Measurements from ENCODE around the gene EPHA1.
A peak's percentile ranks its signal among the peaks of the same experiment; 100 is the strongest.

The EPHA1 gene

DNA sequence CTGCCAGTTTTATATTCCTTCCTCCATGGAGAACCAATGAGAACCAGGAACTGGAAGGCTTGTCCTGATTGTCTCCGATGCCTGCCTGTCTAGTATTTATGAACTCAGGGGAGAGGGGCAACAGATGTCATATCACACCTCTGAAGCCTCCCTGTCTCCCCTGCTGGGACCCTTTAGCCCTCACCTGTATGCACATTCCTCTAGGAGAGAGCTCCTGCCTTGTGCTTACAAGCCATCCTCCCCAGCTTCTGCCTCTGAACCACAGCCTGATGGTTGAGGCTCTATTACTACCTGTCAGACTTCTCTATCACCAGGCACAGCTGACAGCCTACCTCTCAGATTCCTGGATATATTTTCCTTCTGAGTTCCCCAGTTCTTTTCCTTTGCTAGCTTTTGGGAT lies 40.3 kb downstream of the EPHA1 start:
- Mint-ChIP-seq H3K4me1 (ENCODE audit: low read depth) (peaks cover 17% of the 10 kb centered on the region), H3K4me3 (no peak overlapping the region), H3K27ac (no peak overlapping the region), H3K9me3 (no peaks in the 10 kb centered on the region), H3K36me3 (ENCODE audit: low read depth) (no peaks in the 10 kb centered on the region), H3K27me3 (peaks cover 26% of the 10 kb centered on the region)
- peak; percentile 14 for DNase-seq

DNA sequence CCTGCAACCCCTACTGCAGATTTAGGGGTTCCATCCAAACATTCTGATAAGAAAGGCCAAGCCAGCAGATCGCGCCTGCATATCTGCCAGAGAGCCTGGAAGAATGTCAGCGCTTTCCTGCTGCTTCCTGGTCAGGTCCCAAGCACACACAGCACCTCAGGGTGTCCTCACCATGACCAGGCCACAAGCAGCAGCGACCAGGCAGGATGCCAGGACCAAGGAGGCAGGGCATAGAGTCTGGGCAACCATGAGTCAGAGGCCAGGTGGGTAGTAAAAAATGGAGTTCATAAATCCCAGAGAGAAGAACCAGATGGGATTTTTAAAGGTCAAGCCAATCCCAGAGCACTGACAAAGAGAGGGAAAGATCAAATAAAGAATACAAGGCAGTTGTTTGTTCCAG lies 40.7 kb downstream of the EPHA1 start:
- peak; percentile 20 for DNase-seq
- Mint-ChIP-seq H3K27ac (no peak overlapping the region), H3K9me3 (no peaks in the 10 kb centered on the region)

GRCh38 chr7:143363016-143363937 lies 45.4 kb downstream of the EPHA1 start:
- H3K36me3 Mint-ChIP-seq (ENCODE audit: low read depth): no peaks in the 10 kb centered on the region
- H3K9me3 Mint-ChIP-seq: no peaks in the 10 kb centered on the region
- no peak overlapping the region for H3K27ac Mint-ChIP-seq
- peaks cover 41% of the 10 kb centered on the region for H3K27me3 Mint-ChIP-seq
- H3K4me3 Mint-ChIP-seq: peak overlapping the region; percentile 57
- no peak for DNase-seq
- H3K4me1 Mint-ChIP-seq (ENCODE audit: low read depth): peaks cover 8% of the 10 kb centered on the region

More for the DNA sequence above, 40.7 kb downstream of the EPHA1 start:
- Mint-ChIP-seq H3K27me3 (peaks cover 30% of the 10 kb centered on the region), H3K4me1 (ENCODE audit: low read depth) (peaks cover 18% of the 10 kb centered on the region), H3K36me3 (ENCODE audit: low read depth) (no peaks in the 10 kb centered on the region), H3K4me3 (no peak overlapping the region)

- peaks cover 41% of the 10 kb centered on the region for H3K27me3 Mint-ChIP-seq
- H3K9me3 Mint-ChIP-seq: no peaks in the 10 kb centered on the region
- peak within 1 kb of the TSS; percentile 28 for H3K27ac Mint-ChIP-seq
- peak within 1 kb of the TSS; percentile 81 for H3K4me3 Mint-ChIP-seq
- H3K4me1 Mint-ChIP-seq (ENCODE audit: low read depth): peaks cover 8% of the 10 kb centered on the region
- H3K36me3 Mint-ChIP-seq (ENCODE audit: low read depth): no peaks in the 10 kb centered on the region
- DNase-seq: peak; percentile 62
Observed at GRCh38 chr7:143362131-143363015, 46.3 kb downstream of the EPHA1 start, which contains the start of gene FAM131B. FAM131B (minus strand) TSS chr7:143362713; CDS start chr7:143362603, 110 bp downstream.

- Mint-ChIP-seq H3K9me3 (no peaks in the 10 kb centered on the region), H3K36me3 (ENCODE audit: low read depth) (no peaks in the 10 kb centered on the region), H3K27me3 (peaks cover 41% of the 10 kb centered on the region), H3K27ac (no peak overlapping the region), H3K4me3 (peak overlapping the region; percentile 81), H3K4me1 (ENCODE audit: low read depth) (peaks cover 8% of the 10 kb centered on the region)
- DNase-seq: no peak
Observed at GRCh38 chr7:143361552-143362130, 47.0 kb downstream of the EPHA1 start.

GRCh38 chr7:143360788-143361551 lies 47.7 kb downstream of the EPHA1 start:
- no peak for DNase-seq
- Mint-ChIP-seq H3K4me1 (ENCODE audit: low read depth) (peaks cover 8% of the 10 kb centered on the region), H3K27ac (no peak overlapping the region), H3K9me3 (no peaks in the 10 kb centered on the region), H3K27me3 (peaks cover 37% of the 10 kb centered on the region), H3K4me3 (peak overlapping the region; percentile 57), H3K36me3 (ENCODE audit: low read depth) (no peaks in the 10 kb centered on the region)

DNA sequence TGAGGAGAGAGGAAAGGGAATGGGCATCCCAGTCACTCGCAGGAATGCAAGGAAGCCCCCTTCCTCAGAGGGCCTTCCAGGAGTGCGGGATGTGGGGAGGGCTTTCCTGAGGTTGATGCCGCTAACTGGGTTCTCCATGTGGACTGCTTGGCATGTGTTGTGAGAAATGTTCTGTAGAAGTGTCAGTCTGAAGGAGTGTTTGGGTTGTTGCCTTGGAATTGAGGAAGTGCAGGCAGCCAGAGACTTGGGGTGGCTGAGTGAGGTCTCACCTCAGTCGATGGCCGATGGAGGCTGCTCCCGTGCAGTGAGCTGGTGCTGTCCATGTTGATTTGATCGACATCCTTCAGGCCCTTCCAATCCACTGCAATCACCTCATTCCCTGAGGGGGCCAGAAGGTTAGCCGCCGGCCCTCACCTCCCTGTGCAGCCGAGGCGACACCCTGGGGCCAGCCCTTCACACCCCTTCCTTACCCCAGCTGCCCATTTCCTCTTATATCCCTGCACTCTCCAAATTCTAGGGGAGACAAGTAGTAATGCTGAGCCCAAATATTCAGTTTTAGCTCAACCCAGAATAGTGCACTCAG lies 48.8 kb downstream of the EPHA1 start:
- Mint-ChIP-seq H3K4me3 (no peak overlapping the region), H3K27ac (no peak overlapping the region), H3K27me3 (peaks cover 29% of the 10 kb centered on the region), H3K9me3 (no peaks in the 10 kb centered on the region), H3K36me3 (ENCODE audit: low read depth) (no peaks in the 10 kb centered on the region), H3K4me1 (ENCODE audit: low read depth) (peaks cover 8% of the 10 kb centered on the region)
- DNase-seq: no peak

GRCh38 chr7:143358626-143359025 lies 50.0 kb downstream of the EPHA1 start:
- no peak overlapping the region for H3K27ac Mint-ChIP-seq
- peaks cover 8% of the 10 kb centered on the region for H3K4me1 Mint-ChIP-seq (ENCODE audit: low read depth)
- DNase-seq: no peak
- no peaks in the 10 kb centered on the region for H3K9me3 Mint-ChIP-seq
- peaks cover 17% of the 10 kb centered on the region for H3K27me3 Mint-ChIP-seq
- no peaks in the 10 kb centered on the region for H3K36me3 Mint-ChIP-seq (ENCODE audit: low read depth)
- H3K4me3 Mint-ChIP-seq: no peak overlapping the region

DNA sequence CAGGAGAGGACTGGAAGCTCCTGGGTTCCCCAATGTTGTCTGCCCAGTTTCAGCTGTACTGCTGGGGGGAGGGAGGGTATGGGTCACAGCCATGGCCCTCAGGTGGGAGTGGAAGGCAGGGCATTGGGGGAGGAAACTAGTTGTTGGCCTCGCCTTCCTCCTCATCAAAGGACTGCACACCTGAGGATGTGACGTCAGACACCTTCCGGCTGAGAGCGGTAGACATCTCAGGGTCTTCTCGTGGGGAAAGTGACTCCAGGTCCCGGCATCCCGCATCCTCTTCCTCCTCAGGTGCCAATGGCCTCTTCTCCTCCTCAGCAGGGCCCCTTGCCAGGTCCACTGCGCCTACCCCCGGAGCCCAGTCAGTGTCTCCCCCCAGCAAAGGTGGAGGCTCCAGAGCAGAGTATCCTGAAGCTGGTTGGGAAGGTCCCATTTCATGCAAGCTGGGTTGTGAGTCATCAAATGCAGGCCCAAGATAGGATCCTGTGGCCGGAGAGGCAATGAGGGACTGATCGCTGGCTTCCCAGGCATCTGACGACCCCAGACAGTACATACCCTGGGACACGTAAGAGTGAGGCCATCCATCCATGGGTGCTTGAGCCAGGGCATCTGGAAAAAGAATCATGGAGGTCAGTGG lies 52.1 kb downstream of the EPHA1 start:
- Mint-ChIP-seq H3K9me3 (no peaks in the 10 kb centered on the region), H3K4me1 (ENCODE audit: low read depth) (peaks cover 1% of the 10 kb centered on the region), H3K36me3 (ENCODE audit: low read depth) (no peaks in the 10 kb centered on the region), H3K27ac (no peak overlapping the region), H3K4me3 (no peak overlapping the region), H3K27me3 (peaks cover 7% of the 10 kb centered on the region)
- no peak for DNase-seq

GRCh38 chr7:143355450-143356385 lies 52.9 kb downstream of the EPHA1 start:
- Mint-ChIP-seq H3K4me3 (no peak overlapping the region), H3K27me3 (peaks cover 3% of the 10 kb centered on the region), H3K9me3 (no peaks in the 10 kb centered on the region), H3K27ac (no peak overlapping the region), H3K36me3 (ENCODE audit: low read depth) (no peaks in the 10 kb centered on the region), H3K4me1 (ENCODE audit: low read depth) (no peaks in the 10 kb centered on the region)
- no peak for DNase-seq

- Mint-ChIP-seq H3K4me3 (no peak overlapping the region), H3K36me3 (ENCODE audit: low read depth) (no peaks in the 10 kb centered on the region), H3K27ac (no peak overlapping the region), H3K27me3 (no peaks in the 10 kb centered on the region), H3K9me3 (no peaks in the 10 kb centered on the region), H3K4me1 (ENCODE audit: low read depth) (no peaks in the 10 kb centered on the region)
- DNase-seq: no peak
Observed at GRCh38 chr7:143354965-143355364, 53.7 kb downstream of the EPHA1 start.

DNA sequence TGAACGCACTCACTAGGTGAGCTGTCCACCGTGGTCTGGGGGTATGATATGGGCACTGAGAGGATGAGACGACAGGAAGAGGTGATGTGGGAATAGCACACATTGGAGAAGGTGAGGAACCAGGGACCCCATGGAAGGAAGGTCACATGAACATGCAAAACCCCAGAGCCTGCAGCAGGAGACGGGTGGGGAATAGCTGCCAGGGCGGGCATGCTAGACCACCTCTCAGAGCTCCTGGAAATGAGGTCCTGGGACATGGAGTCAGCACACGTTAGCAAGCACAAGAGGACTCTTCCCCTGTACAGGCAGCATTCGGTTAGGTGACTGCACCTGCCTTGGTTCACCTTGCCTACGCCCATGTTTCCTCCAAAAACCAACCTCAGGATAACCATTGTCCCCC lies 54.3 kb downstream of the EPHA1 start:
- no peak overlapping the region for H3K4me3 Mint-ChIP-seq
- H3K4me1 Mint-ChIP-seq (ENCODE audit: low read depth): no peaks in the 10 kb centered on the region
- no peaks in the 10 kb centered on the region for H3K27me3 Mint-ChIP-seq
- DNase-seq: no peak
- no peak overlapping the region for H3K27ac Mint-ChIP-seq
- no peaks in the 10 kb centered on the region for H3K9me3 Mint-ChIP-seq
- no peaks in the 10 kb centered on the region for H3K36me3 Mint-ChIP-seq (ENCODE audit: low read depth)

Measured in activated T-cell treated with anti-CD3 and anti-CD28 coated beads, Interleukin-2, amount 50 U/mL, for 24 hours (primary cell).